Measurements from ENCODE around the gene MIER1. TPM values are rescaled to one million over a fixed set of nuclear protein-coding genes. Genes with fewer than 3 reads are reported as not detected.

Gene MIER1
- polyA plus RNA-seq, 4 donors, result 13.0 to 36.1 (median 18.3) TPM

- DNase-seq (peak; percentile 94 to 97), FAIRE-seq (no peak)
- WGBS, 3 donors, result 0 to 1% (median 1%) methylated on average over 71 to 83 of the region's 83 CpGs
- H3K9me3 ChIP-seq (ENCODE audit: control insufficient read depth in 2 of 2, insufficient read depth in 1 of 2, low read depth in 1 of 2, low read length in 1 of 2), result no peaks in the 10 kb centered on the region
- no peaks in the 10 kb centered on the region for H3K36me3 ChIP-seq (ENCODE audit: control insufficient read depth in 3 of 3, insufficient read depth in 2 of 3, low read depth in 1 of 3, low read length in 3 of 3)
- peak overlapping the region; percentile 79 to 99 (median 93) for H3K4me3 ChIP-seq (ENCODE audit: low read depth in 1 of 3, low read length in 3 of 3)
- H3K27ac ChIP-seq (ENCODE audit: low read depth in 1 of 3, low read length in 2 of 3), result peak overlapping the region; percentile 97 to 98 (median 98)
- H3K4me1 ChIP-seq (ENCODE audit: control insufficient read depth in 3 of 3, insufficient read depth in 2 of 3, low read depth in 1 of 3, low read length in 2 of 3), result peaks cover 0 to 12% (median 3%) of the 10 kb centered on the region in 3 donors
- H3K27me3 ChIP-seq (ENCODE audit: control insufficient read depth in 3 of 3, insufficient read depth in 3 of 3, low read length in 3 of 3), result no peaks in the 10 kb centered on the region
Observed at GRCh38 chr1:66929999-66930822, 5.4 kb downstream of the MIER1 start.

GRCh38 chr1:66930823-66931174 lies 6.0 kb downstream of the MIER1 start:
- peaks cover 0 to 12% (median 3%) of the 10 kb centered on the region in 3 donors for H3K4me1 ChIP-seq (ENCODE audit: control insufficient read depth in 3 of 3, insufficient read depth in 2 of 3, low read depth in 1 of 3, low read length in 2 of 3)

DNA sequence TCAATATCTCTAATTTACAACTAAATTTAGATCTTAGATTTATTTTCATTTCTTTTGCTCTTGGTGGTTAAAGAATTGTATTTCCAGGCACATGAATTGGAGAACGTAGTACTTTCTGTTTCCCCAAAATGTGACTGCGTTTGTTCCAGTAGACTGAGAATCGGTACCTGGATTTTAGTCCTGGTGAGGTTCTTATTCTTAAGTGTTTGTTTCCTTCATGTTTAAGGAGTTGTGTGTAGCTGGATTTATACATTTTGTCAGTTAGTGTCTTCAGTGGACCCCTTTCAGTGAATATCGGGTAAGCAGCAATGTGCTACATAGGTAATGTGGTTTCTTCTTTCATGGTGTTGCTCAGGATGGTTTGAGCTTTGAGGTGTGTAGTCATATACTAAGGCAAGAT lies 6.8 kb downstream of the MIER1 start:
- DNase-seq (peak; percentile 36 to 39), FAIRE-seq (no peak)
- H3K4me1 ChIP-seq (ENCODE audit: control insufficient read depth in 3 of 3, insufficient read depth in 2 of 3, low read depth in 1 of 3, low read length in 2 of 3), result peaks cover 0 to 12% (median 3%) of the 10 kb centered on the region in 3 donors
- no peaks in the 10 kb centered on the region for H3K9me3 ChIP-seq (ENCODE audit: control insufficient read depth in 2 of 2, insufficient read depth in 1 of 2, low read depth in 1 of 2, low read length in 1 of 2)
- peak overlapping the region; percentile 20 to 97 (median 58) for H3K27ac ChIP-seq (ENCODE audit: low read depth in 1 of 3, low read length in 2 of 3)
- 3 to 14% (median 3%) methylated on average over 4 of the region's 4 CpGs for WGBS, 3 donors
- H3K4me3 ChIP-seq (ENCODE audit: low read depth in 1 of 3, low read length in 3 of 3), result peak overlapping the region; percentile 40 to 93 (median 79)
- no peaks in the 10 kb centered on the region for H3K36me3 ChIP-seq (ENCODE audit: control insufficient read depth in 3 of 3, insufficient read depth in 2 of 3, low read depth in 1 of 3, low read length in 3 of 3)
- H3K27me3 ChIP-seq (ENCODE audit: control insufficient read depth in 3 of 3, insufficient read depth in 3 of 3, low read length in 3 of 3), result no peaks in the 10 kb centered on the region

More at GRCh38 chr1:66930823-66931174, 6.0 kb downstream of the MIER1 start:
- 0 to 1% (median 1%) methylated on average over 6 of the region's 6 CpGs for WGBS, 3 donors
- H3K27me3 ChIP-seq (ENCODE audit: control insufficient read depth in 3 of 3, insufficient read depth in 3 of 3, low read length in 3 of 3), result no peaks in the 10 kb centered on the region
- DNase-seq (no peak), FAIRE-seq (no peak)
- peak overlapping the region; percentile 79 to 99 (median 93) for H3K4me3 ChIP-seq (ENCODE audit: low read depth in 1 of 3, low read length in 3 of 3)
- no peaks in the 10 kb centered on the region for H3K36me3 ChIP-seq (ENCODE audit: control insufficient read depth in 3 of 3, insufficient read depth in 2 of 3, low read depth in 1 of 3, low read length in 3 of 3)
- H3K9me3 ChIP-seq (ENCODE audit: control insufficient read depth in 2 of 2, insufficient read depth in 1 of 2, low read depth in 1 of 2, low read length in 1 of 2), result no peaks in the 10 kb centered on the region
- peak overlapping the region; percentile 97 to 98 (median 98) for H3K27ac ChIP-seq (ENCODE audit: low read depth in 1 of 3, low read length in 2 of 3)

- H3K27ac ChIP-seq (ENCODE audit: low read depth in 1 of 3, low read length in 2 of 3), result no peak overlapping the region
- H3K9me3 ChIP-seq (ENCODE audit: control insufficient read depth in 2 of 2, insufficient read depth in 1 of 2, low read depth in 1 of 2, low read length in 1 of 2), result no peaks in the 10 kb centered on the region
- no peaks in the 10 kb centered on the region for H3K27me3 ChIP-seq (ENCODE audit: control insufficient read depth in 3 of 3, insufficient read depth in 3 of 3, low read length in 3 of 3)
- peaks cover 0 to 2% (median 0%) of the 10 kb centered on the region in 3 donors for H3K36me3 ChIP-seq (ENCODE audit: control insufficient read depth in 3 of 3, insufficient read depth in 2 of 3, low read depth in 1 of 3, low read length in 3 of 3)
- DNase-seq (peak in 1 of 2 donors; percentile 4), FAIRE-seq (no peak)
- WGBS, 3 donors, result 21 to 35% (median 31%) methylated on average over 2 of the region's 2 CpGs
- H3K4me3 ChIP-seq (ENCODE audit: low read depth in 1 of 3, low read length in 3 of 3), result no peak overlapping the region
- peaks cover 0 to 16% (median 5%) of the 10 kb centered on the region in 3 donors for H3K4me1 ChIP-seq (ENCODE audit: control insufficient read depth in 3 of 3, insufficient read depth in 2 of 3, low read depth in 1 of 3, low read length in 2 of 3)
Observed at GRCh38 chr1:66932291-66932690, 7.5 kb downstream of the MIER1 start.

DNA sequence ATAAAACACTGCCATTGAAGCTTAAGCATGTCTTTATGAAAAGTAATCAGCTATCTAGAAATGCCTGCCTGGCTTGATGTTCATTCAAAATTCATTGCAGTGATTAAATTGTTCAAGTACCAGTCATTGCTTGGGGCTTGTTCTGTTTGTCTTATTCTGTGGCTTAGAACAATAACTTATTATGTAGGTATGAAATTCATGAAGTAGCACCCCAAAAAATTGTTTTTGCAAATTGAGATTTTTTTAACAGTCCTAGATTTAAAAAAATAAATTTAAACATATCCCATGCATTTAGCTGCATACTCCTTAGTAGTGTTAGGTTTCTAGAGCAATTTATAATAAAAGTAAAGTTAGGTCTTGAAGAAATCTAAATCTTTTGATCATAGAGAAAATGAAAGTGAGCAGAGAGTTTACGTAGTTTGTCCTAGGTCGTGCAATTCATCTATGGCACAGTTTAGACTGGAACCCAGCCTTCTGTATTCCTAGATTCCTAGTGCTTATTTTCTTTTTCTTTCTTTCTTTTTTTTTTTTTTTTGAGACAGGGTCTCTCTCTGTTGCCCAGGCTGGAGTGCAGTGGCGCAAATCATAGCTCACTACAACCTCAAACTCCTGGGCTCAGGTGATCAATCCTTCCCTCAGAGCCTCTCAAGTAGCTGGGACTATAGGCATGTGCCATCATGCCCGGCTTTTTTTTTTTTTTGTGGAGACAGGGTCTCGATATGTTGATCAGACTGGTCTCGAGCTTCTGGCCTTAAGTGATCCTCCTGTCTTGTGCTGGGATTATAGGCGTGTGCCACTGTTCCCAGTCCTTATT lies 9.3 kb downstream of the MIER1 start:
- H3K27ac ChIP-seq (ENCODE audit: low read depth in 1 of 3, low read length in 2 of 3), result peak overlapping the region in 1 of 3 donors; percentile 58
- FAIRE-seq, result no peak
- H3K36me3 ChIP-seq (ENCODE audit: control insufficient read depth in 3 of 3, insufficient read depth in 2 of 3, low read depth in 1 of 3, low read length in 3 of 3), result peaks cover 0 to 3% (median 0%) of the 10 kb centered on the region in 3 donors
- no peaks in the 10 kb centered on the region for H3K27me3 ChIP-seq (ENCODE audit: control insufficient read depth in 3 of 3, insufficient read depth in 3 of 3, low read length in 3 of 3)
- H3K9me3 ChIP-seq (ENCODE audit: control insufficient read depth in 2 of 2, insufficient read depth in 1 of 2, low read depth in 1 of 2, low read length in 1 of 2), result no peaks in the 10 kb centered on the region
- WGBS, 3 donors, result 11 to 49% (median 24%) methylated on average over 7 of the region's 7 CpGs
- H3K4me3 ChIP-seq (ENCODE audit: low read depth in 1 of 3, low read length in 3 of 3), result peak overlapping the region in 1 of 3 donors; percentile 22
- H3K4me1 ChIP-seq (ENCODE audit: control insufficient read depth in 3 of 3, insufficient read depth in 2 of 3, low read depth in 1 of 3, low read length in 2 of 3), result peaks cover 2 to 22% (median 6%) of the 10 kb centered on the region in 3 donors
- peak in 1 of 2 donors; percentile 43 for DNase-seq

DNA sequence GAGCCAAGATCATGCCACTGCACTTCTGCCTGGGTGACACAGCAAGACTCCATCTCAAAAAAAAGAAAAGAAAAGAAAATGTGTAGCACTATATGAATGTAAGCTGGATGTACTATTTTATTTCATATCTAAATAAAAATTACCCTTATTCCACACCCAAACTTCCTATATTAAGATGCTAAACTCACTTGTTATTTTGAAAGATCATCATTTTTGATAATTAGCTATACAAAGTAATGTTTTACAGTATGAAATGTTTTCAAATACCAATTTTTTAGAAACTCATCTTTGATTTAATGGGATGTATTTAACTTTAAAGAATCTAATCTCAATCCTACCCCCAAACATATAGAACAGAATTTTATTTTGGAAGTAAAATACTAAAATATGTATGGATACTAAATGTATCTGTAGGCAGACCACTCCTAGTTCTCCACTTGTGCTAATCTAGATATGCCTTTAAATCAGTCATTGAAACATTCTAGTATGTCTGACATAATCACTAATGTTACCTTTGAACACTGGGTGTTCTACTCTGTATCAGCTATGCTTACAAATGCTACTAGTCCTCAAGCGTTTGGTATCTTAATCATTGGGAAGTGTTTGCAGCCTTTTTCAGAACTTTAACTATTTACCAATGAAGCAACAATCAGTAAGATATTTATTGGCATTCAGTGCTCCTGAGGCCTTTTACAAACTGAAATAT lies 12.9 kb downstream of the MIER1 start:
- DNase-seq (peak in 1 of 2 donors; percentile 66), FAIRE-seq (no peak)
- peaks cover 0 to 7% (median 0%) of the 10 kb centered on the region in 3 donors for H3K36me3 ChIP-seq (ENCODE audit: control insufficient read depth in 3 of 3, insufficient read depth in 2 of 3, low read depth in 1 of 3, low read length in 3 of 3)
- H3K4me3 ChIP-seq (ENCODE audit: low read depth in 1 of 3, low read length in 3 of 3), result no peak overlapping the region
- 0 to 3% (median 0%) methylated on average over 1 of the region's 1 CpG for WGBS, 3 donors
- no peaks in the 10 kb centered on the region for H3K9me3 ChIP-seq (ENCODE audit: control insufficient read depth in 2 of 2, insufficient read depth in 1 of 2, low read depth in 1 of 2, low read length in 1 of 2)
- peaks cover 6 to 28% (median 6%) of the 10 kb centered on the region in 3 donors for H3K4me1 ChIP-seq (ENCODE audit: control insufficient read depth in 3 of 3, insufficient read depth in 2 of 3, low read depth in 1 of 3, low read length in 2 of 3)
- H3K27me3 ChIP-seq (ENCODE audit: control insufficient read depth in 3 of 3, insufficient read depth in 3 of 3, low read length in 3 of 3), result no peaks in the 10 kb centered on the region
- peak overlapping the region in 1 of 3 donors; percentile 19 for H3K27ac ChIP-seq (ENCODE audit: low read depth in 1 of 3, low read length in 2 of 3)

DNA sequence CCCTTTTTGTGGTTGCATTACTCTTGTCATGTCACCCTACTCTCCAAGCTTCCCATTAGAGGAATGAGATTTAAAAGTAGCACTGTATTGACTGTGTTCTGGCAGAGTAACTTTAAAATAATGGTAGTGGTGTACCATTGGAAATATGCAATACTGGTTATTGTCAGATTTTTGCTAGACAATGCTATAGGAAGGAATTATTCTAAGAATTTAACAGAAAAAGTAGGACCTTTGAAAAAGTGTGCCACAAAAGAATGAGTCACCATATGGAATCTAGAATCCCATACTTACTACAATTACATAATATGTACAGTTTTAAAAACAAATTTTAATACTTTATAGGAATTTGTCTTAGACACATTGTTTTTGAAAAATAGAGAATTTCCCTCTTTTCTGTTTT lies 13.8 kb downstream of the MIER1 start:
- peaks cover 0 to 9% (median 0%) of the 10 kb centered on the region in 3 donors for H3K36me3 ChIP-seq (ENCODE audit: control insufficient read depth in 3 of 3, insufficient read depth in 2 of 3, low read depth in 1 of 3, low read length in 3 of 3)
- no peak overlapping the region for H3K4me3 ChIP-seq (ENCODE audit: low read depth in 1 of 3, low read length in 3 of 3)
- H3K9me3 ChIP-seq (ENCODE audit: control insufficient read depth in 2 of 2, insufficient read depth in 1 of 2, low read depth in 1 of 2, low read length in 1 of 2), result no peaks in the 10 kb centered on the region
- peaks cover 6 to 24% (median 6%) of the 10 kb centered on the region in 3 donors for H3K4me1 ChIP-seq (ENCODE audit: control insufficient read depth in 3 of 3, insufficient read depth in 2 of 3, low read depth in 1 of 3, low read length in 2 of 3)
- peak overlapping the region in 1 of 3 donors; percentile 13 for H3K27ac ChIP-seq (ENCODE audit: low read depth in 1 of 3, low read length in 2 of 3)
- no peak for DNase-seq
- H3K27me3 ChIP-seq (ENCODE audit: control insufficient read depth in 3 of 3, insufficient read depth in 3 of 3, low read length in 3 of 3), result no peaks in the 10 kb centered on the region
- no peak for FAIRE-seq

DNA sequence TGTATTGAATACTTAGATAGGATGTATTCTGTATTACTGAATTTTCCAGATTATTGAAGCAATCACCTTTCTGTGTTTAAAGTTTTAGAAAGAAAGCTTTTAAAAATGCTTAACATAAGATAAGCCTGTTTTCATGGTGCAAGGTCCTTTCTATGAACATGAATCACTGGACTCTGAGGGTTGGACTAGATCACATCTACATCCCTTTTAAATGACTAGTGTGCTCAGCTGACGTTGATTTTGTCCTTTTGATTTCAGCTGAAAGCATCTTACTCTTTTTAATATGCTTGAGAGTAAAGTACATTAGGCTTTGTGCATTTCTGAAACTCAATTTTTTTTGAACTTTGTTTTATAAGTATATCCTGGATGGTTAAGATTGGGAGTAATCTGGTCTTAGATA lies 16.2 kb downstream of the MIER1 start:
- Histone ChIP-seq H3K27ac (ENCODE audit: low read depth in 1 of 3, low read length in 2 of 3) (peak overlapping the region in 1 of 3 donors; percentile 25), H3K27me3 (ENCODE audit: control insufficient read depth in 3 of 3, insufficient read depth in 3 of 3, low read length in 3 of 3) (no peaks in the 10 kb centered on the region), H3K36me3 (ENCODE audit: control insufficient read depth in 3 of 3, insufficient read depth in 2 of 3, low read depth in 1 of 3, low read length in 3 of 3) (peaks cover 0 to 17% (median 0%) of the 10 kb centered on the region in 3 donors), H3K4me3 (ENCODE audit: low read depth in 1 of 3, low read length in 3 of 3) (no peak overlapping the region), H3K9me3 (ENCODE audit: control insufficient read depth in 2 of 2, insufficient read depth in 1 of 2, low read depth in 1 of 2, low read length in 1 of 2) (no peaks in the 10 kb centered on the region), H3K4me1 (ENCODE audit: control insufficient read depth in 3 of 3, insufficient read depth in 2 of 3, low read depth in 1 of 3, low read length in 2 of 3) (peaks cover 6 to 24% (median 6%) of the 10 kb centered on the region in 3 donors)
- 31 to 72% (median 44%) methylated on average over 1 of the region's 1 CpG for WGBS, 3 donors
- peak; percentile 57 to 62 for DNase-seq
- FAIRE-seq, result no peak

Measured in small intestine (tissue), 7 donors.